ENCODE measurements around the gene NPDC1. TPM values are rescaled to one million over a fixed set of nuclear protein-coding genes. Genes with fewer than 3 reads are reported as not detected.

Gene NPDC1
- total and polyA plus RNA-seq, 4 donors, result 2.7 to 14.5 (median 7.3) TPM

GRCh38 chr9:137031904-137032640 is 13.9 kb downstream of the NPDC1 start, which contains the start of gene FUT7:
Gene FUT7, minus strand, starts transcription at chr9:137032088. Its CDS starts 97 bp downstream, at chr9:137031991.
- no peak for DNase-seq (ENCODE audit: low spot score)

DNA sequence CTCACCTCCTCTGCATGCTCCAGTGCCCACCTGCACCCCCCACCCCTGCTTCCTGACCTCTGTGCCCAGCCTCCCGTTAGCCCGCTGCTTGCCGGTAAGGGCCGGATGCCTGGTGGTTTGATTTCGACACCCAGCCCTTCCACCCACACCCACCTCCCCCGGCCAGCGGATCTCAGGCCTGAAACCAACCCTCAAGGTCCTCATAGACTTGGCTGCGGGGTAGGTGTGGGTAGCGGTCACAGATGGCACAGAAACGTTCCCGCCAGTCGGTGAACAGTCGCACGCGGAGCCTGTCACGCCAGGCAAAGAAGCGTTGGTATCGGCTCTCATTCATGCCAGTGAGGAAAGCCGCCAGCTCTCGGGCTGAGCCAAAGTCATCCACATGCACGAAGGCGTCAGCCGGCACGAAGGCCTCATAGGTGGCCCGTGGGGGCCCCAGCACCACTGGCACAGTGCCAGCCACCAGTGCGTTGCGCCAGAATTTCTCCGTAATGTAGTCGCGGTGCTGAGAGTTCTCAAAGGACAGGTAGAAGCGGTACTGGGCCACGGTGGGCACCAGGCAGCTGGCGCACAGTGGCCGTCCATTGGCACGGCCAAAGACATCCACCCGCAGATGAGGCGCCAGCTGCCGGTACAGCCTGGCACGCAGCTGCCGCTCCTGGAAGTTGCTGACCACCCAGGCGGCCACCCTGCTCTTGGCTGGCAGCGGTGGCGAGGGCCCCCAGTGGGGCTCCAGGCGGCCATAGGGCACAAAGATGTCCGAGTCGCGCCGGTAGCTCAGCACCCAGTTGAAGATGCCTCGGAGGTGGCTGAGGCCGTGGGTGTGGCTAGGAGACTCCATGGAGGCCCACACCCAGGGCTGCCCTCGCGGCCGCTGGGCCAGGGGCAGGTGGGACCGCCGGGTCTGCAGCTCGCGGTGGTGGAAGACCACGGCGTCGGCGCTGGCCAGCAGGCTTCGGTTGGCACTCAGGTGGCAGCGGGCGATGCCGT is 15.1 kb downstream of the NPDC1 start:
- Histone ChIP-seq H3K36me3 (ENCODE audit: control insufficient read depth in 4 of 4, insufficient read depth in 3 of 4, low read depth in 1 of 4, low read length in 3 of 4) (no peaks in the 10 kb centered on the region), H3K9ac (ENCODE audit: low read depth in 1 of 2, low read length in 2 of 2) (no peak overlapping the region), H3K27me3 (ENCODE audit: control insufficient read depth in 4 of 4, insufficient read depth in 4 of 4, low read length in 3 of 4) (no peaks in the 10 kb centered on the region), H3K27ac (ENCODE audit: low read depth in 1 of 2, low read length in 2 of 2) (peak overlapping the region in 1 of 2 donors; percentile 53), H3K4me1 (ENCODE audit: control insufficient read depth in 4 of 4, insufficient read depth in 4 of 4, low read length in 3 of 4) (peaks cover 18 to 42% (median 32%) of the 10 kb centered on the region in 4 donors), H3K4me3 (ENCODE audit: low read depth in 1 of 3, low read length in 3 of 3) (no peak overlapping the region), H3K9me3 (ENCODE audit: control insufficient read depth in 4 of 4, low read length in 3 of 4) (no peaks in the 10 kb centered on the region)
- no peak for DNase-seq (ENCODE audit: low spot score)
- 84% methylated on average over 65 of the region's 65 CpGs for WGBS
- no peak for TF ChIP-seq NR2F2 (IDR thresholded peaks at IDR 0.05)

More at GRCh38 chr9:137031904-137032640, 13.9 kb downstream of the NPDC1 start, which contains the start of gene FUT7:
- no peak within 1 kb of the TSS for H3K4me3 ChIP-seq (ENCODE audit: low read depth in 1 of 3, low read length in 3 of 3)
- H3K27ac ChIP-seq (ENCODE audit: low read depth in 1 of 2, low read length in 2 of 2), result peak within 1 kb of the TSS; percentile 27 to 66
- no peaks in the 10 kb centered on the region for H3K9me3 ChIP-seq (ENCODE audit: control insufficient read depth in 4 of 4, low read length in 3 of 4)
- peaks cover 14 to 29% (median 20%) of the 10 kb centered on the region in 4 donors for H3K4me1 ChIP-seq (ENCODE audit: control insufficient read depth in 4 of 4, insufficient read depth in 4 of 4, low read length in 3 of 4)
- no peaks in the 10 kb centered on the region for H3K27me3 ChIP-seq (ENCODE audit: control insufficient read depth in 4 of 4, insufficient read depth in 4 of 4, low read length in 3 of 4)
- no peak within 1 kb of the TSS for H3K9ac ChIP-seq (ENCODE audit: low read depth in 1 of 2, low read length in 2 of 2)
- no peaks in the 10 kb centered on the region for H3K36me3 ChIP-seq (ENCODE audit: control insufficient read depth in 4 of 4, insufficient read depth in 3 of 4, low read depth in 1 of 4, low read length in 3 of 4)
- 76% methylated on average over 16 of the region's 16 CpGs for WGBS
- no peak for TF ChIP-seq RAD21 (IDR thresholded peaks at IDR 0.05)
- no peak for TF ChIP-seq HNF4G (IDR thresholded peaks at IDR 0.05)

DNA sequence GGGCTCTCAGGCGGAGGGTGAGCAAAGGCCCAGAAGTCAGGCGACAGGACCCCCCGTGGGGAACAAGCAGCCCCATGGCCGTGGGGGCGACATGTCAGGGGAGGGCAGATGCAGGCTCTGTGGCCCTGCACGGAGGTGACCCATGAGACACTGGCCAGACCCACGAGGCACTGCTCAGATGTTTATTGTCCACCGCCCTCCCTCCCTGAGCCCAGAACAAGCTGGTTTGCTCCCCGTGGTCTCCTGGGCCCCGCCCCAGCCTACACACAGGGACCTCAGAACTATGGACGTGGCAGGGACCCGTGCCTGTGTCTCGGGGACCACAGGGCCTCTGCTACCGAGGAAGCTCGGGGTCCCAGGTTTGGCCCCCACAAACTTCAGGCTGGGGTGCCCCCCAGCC is 16.0 kb downstream of the NPDC1 start:
- peak overlapping the region; percentile 6 to 53 for H3K27ac ChIP-seq (ENCODE audit: low read depth in 1 of 2, low read length in 2 of 2)

More for the DNA sequence above, 16.0 kb downstream of the NPDC1 start:
- Histone ChIP-seq H3K9me3 (ENCODE audit: control insufficient read depth in 4 of 4, low read length in 3 of 4) (no peaks in the 10 kb centered on the region), H3K36me3 (ENCODE audit: control insufficient read depth in 4 of 4, insufficient read depth in 3 of 4, low read depth in 1 of 4, low read length in 3 of 4) (no peaks in the 10 kb centered on the region), H3K9ac (ENCODE audit: low read depth in 1 of 2, low read length in 2 of 2) (no peak overlapping the region), H3K4me3 (ENCODE audit: low read depth in 1 of 3, low read length in 3 of 3) (no peak overlapping the region), H3K4me1 (ENCODE audit: control insufficient read depth in 4 of 4, insufficient read depth in 4 of 4, low read length in 3 of 4) (peaks cover 25 to 46% (median 37%) of the 10 kb centered on the region in 4 donors), H3K27me3 (ENCODE audit: control insufficient read depth in 4 of 4, insufficient read depth in 4 of 4, low read length in 3 of 4) (no peaks in the 10 kb centered on the region)
- TF ChIP-seq GABPA (IDR thresholded peaks at IDR 0.05 in 1 of 2, conservative IDR thresholded peaks at IDR 0.05 in 1 of 2) (no peak), NR2F2 (IDR thresholded peaks at IDR 0.05) (no peak), FOXA2 (IDR thresholded peaks at IDR 0.05) (no peak), EGR1 (IDR thresholded peaks at IDR 0.05; ENCODE audit: low read depth in 2 of 2) (no peak)
- TF ChIP-seq, protein P1, sequence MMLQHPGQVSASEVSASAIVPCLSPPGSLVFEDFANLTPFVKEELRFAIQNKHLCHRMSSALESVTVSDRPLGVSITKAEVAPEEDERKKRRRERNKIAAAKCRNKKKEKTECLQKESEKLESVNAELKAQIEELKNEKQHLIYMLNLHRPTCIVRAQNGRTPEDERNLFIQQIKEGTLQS (IDR thresholded peaks at IDR 0.05), result no peak
- TF ChIP-seq, protein P2, sequence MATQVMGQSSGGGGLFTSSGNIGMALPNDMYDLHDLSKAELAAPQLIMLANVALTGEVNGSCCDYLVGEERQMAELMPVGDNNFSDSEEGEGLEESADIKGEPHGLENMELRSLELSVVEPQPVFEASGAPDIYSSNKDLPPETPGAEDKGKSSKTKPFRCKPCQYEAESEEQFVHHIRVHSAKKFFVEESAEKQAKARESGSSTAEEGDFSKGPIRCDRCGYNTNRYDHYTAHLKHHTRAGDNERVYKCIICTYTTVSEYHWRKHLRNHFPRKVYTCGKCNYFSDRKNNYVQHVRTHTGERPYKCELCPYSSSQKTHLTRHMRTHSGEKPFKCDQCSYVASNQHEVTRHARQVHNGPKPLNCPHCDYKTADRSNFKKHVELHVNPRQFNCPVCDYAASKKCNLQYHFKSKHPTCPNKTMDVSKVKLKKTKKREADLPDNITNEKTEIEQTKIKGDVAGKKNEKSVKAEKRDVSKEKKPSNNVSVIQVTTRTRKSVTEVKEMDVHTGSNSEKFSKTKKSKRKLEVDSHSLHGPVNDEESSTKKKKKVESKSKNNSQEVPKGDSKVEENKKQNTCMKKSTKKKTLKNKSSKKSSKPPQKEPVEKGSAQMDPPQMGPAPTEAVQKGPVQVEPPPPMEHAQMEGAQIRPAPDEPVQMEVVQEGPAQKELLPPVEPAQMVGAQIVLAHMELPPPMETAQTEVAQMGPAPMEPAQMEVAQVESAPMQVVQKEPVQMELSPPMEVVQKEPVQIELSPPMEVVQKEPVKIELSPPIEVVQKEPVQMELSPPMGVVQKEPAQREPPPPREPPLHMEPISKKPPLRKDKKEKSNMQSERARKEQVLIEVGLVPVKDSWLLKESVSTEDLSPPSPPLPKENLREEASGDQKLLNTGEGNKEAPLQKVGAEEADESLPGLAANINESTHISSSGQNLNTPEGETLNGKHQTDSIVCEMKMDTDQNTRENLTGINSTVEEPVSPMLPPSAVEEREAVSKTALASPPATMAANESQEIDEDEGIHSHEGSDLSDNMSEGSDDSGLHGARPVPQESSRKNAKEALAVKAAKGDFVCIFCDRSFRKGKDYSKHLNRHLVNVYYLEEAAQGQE (IDR thresholded peaks at IDR 0.05), result no peak
- no peak for DNase-seq (ENCODE audit: low spot score)
- WGBS, result 72% methylated on average over 15 of the region's 15 CpGs
